ENCODE results near the gene FKBP10. TPM values are rescaled to one million over a fixed set of nuclear protein-coding genes. Genes with fewer than 3 reads are reported as not detected.

FKBP10 gene
- total RNA-seq, 1 donor from 2014 or later, result 567 TPM

DNA sequence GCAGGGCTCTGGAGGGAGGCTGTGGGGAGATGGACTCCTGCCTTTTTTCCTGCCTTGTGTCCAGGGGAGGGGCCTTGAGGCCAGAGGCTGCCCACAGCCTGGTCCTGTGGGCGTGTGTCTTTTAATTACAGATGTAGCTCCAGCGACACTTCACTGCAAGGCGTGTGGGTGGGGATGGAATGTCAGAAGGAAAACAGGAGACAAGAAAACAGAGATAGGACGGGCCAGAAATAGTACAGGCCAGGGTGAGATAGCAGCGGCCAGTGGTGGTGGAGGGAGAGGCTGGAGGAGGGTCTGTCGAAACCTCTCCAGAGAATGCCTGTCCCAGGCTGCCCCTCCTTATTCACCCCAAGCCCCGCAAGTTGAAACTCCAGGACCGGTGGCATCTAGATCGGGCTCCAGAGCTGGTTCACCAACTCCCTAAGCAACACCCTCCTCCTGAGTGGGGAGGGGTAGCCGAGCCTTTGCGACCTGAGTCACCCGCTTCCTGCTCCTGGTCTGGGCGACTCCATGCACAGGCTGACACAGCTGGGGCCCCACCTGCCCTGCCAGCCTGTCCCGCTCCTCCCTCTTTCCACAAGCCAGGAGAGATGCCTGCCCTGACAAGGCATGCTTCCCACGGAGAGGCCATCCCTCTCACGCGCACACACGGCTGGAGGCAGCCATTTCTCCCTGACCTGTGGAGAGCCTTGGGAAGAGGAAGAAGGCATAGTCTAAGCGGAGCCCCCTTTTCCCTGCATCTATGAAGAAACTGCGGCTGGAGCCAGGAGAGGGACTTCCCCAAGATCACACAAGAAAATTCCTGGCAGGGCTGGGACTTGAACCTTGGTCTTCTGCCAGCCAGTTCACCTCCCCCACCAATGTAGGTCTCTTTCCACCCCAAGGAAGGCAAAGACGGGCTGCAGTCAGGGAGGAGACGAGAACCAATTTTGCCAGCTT is 19.7 kb upstream of the FKBP10 start:
- H3K9me3 Mint-ChIP-seq (ENCODE audit: low read depth), result no peaks in the 10 kb centered on the region
- no peaks in the 10 kb centered on the region for H3K27me3 Mint-ChIP-seq (ENCODE audit: low read depth)
- peak overlapping the region; percentile 77 for H3K27ac Mint-ChIP-seq (ENCODE audit: unreplicated experiment)
- peak overlapping the region; percentile 33 for H3K4me3 Mint-ChIP-seq (ENCODE audit: unreplicated experiment)
- peaks cover 21% of the 10 kb centered on the region for H3K4me1 Mint-ChIP-seq (ENCODE audit: low read depth)
- TF ChIP-seq, protein P1, sequence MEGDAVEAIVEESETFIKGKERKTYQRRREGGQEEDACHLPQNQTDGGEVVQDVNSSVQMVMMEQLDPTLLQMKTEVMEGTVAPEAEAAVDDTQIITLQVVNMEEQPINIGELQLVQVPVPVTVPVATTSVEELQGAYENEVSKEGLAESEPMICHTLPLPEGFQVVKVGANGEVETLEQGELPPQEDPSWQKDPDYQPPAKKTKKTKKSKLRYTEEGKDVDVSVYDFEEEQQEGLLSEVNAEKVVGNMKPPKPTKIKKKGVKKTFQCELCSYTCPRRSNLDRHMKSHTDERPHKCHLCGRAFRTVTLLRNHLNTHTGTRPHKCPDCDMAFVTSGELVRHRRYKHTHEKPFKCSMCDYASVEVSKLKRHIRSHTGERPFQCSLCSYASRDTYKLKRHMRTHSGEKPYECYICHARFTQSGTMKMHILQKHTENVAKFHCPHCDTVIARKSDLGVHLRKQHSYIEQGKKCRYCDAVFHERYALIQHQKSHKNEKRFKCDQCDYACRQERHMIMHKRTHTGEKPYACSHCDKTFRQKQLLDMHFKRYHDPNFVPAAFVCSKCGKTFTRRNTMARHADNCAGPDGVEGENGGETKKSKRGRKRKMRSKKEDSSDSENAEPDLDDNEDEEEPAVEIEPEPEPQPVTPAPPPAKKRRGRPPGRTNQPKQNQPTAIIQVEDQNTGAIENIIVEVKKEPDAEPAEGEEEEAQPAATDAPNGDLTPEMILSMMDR (IDR thresholded peaks at IDR 0.05), result no peak
- H3K36me3 Mint-ChIP-seq (ENCODE audit: low read depth), result no peaks in the 10 kb centered on the region
- DNase-seq (ENCODE audit: low spot score), result no peak

- no peaks in the 10 kb centered on the region for H3K36me3 Mint-ChIP-seq (ENCODE audit: low read depth)
- TF ChIP-seq, protein P1 (IDR thresholded peaks at IDR 0.05), result no peak
- no peak overlapping the region for H3K4me3 Mint-ChIP-seq (ENCODE audit: unreplicated experiment)
- no peak overlapping the region for H3K27ac Mint-ChIP-seq (ENCODE audit: unreplicated experiment)
- no peak for DNase-seq (ENCODE audit: low spot score)
- no peaks in the 10 kb centered on the region for H3K27me3 Mint-ChIP-seq (ENCODE audit: low read depth)
- peaks cover 21% of the 10 kb centered on the region for H3K4me1 Mint-ChIP-seq (ENCODE audit: low read depth)
- H3K9me3 Mint-ChIP-seq (ENCODE audit: low read depth), result no peaks in the 10 kb centered on the region
These were observed 18.8 kb upstream of the FKBP10 start for GRCh38 chr17:41793784-41794539.

DNA sequence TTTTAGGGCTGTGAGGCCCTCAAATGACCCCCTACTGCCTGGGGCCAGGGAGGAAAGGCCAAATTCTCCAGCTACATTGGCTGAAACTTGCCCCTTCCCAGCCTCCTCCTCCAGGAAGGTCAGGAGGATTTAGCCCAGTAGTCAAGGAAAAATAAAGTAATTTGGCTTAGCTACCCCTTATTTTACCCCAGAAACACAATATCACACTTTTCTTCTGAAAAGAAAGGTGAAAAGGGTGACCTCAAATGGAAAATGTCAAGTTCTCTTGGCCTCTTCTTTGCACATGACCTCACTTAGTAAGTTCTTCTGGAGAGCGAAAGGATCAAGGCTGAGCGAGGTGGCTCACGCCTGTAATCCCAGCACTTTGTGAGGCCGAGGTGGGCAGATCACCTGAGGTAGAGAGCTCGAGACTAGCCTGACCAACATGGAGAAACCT is 18.2 kb upstream of the FKBP10 start:
- Mint-ChIP-seq H3K4me3 (ENCODE audit: unreplicated experiment) (no peak overlapping the region), H3K9me3 (ENCODE audit: low read depth) (no peaks in the 10 kb centered on the region), H3K4me1 (ENCODE audit: low read depth) (peaks cover 21% of the 10 kb centered on the region), H3K27ac (ENCODE audit: unreplicated experiment) (no peak overlapping the region), H3K36me3 (ENCODE audit: low read depth) (no peaks in the 10 kb centered on the region), H3K27me3 (ENCODE audit: low read depth) (no peaks in the 10 kb centered on the region)
- no peak for DNase-seq (ENCODE audit: low spot score)
- TF ChIP-seq, protein P1 (IDR thresholded peaks at IDR 0.05), result no peak

GRCh38 chr17:41796121-41796895 is 16.5 kb upstream of the FKBP10 start:
- TF ChIP-seq, protein P1 (IDR thresholded peaks at IDR 0.05), result no peak
- no peak overlapping the region for H3K4me3 Mint-ChIP-seq (ENCODE audit: unreplicated experiment)
- H3K9me3 Mint-ChIP-seq (ENCODE audit: low read depth), result no peaks in the 10 kb centered on the region
- no peaks in the 10 kb centered on the region for H3K36me3 Mint-ChIP-seq (ENCODE audit: low read depth)
- DNase-seq (ENCODE audit: low spot score), result no peak
- H3K27ac Mint-ChIP-seq (ENCODE audit: unreplicated experiment), result no peak overlapping the region
- peaks cover 27% of the 10 kb centered on the region for H3K4me1 Mint-ChIP-seq (ENCODE audit: low read depth)
- no peaks in the 10 kb centered on the region for H3K27me3 Mint-ChIP-seq (ENCODE audit: low read depth)

DNA sequence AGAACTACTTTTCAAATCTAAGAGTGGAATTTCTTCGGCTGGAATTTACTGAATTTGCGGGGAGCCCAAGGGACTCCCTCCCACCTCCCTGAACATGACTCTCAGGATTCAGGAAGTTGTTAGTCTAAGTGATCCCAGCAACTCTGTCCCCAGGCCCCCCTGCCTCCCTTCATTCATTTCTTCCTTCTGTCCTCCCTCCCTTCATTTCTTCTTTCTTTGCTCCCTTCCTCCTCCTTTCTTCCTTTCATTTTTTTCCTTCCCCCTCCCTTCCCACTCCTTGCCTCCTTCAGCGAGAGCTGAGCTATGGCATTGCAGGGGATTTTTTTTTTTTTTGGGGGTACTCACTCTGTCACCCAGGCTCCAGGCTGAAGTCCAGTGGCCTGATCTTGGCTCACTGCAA is 15.4 kb upstream of the FKBP10 start:
- TF ChIP-seq, protein P1 (IDR thresholded peaks at IDR 0.05), result no peak
- Mint-ChIP-seq H3K27me3 (ENCODE audit: low read depth) (no peaks in the 10 kb centered on the region), H3K4me3 (ENCODE audit: unreplicated experiment) (no peak overlapping the region), H3K4me1 (ENCODE audit: low read depth) (peaks cover 29% of the 10 kb centered on the region), H3K27ac (ENCODE audit: unreplicated experiment) (no peak overlapping the region), H3K9me3 (ENCODE audit: low read depth) (no peaks in the 10 kb centered on the region), H3K36me3 (ENCODE audit: low read depth) (peaks cover 2% of the 10 kb centered on the region)
- DNase-seq (ENCODE audit: low spot score), result no peak
